NCI-H2171 (cell line): Measurements from ENCODE around the gene ZDHHC6.
"Not testable (repeated sequence)": the region's sequence is repeated elsewhere in the genome, so short reads cannot be mapped to it uniquely, and the experiment has no call there.

Source experiments
- DNase-seq: peaks from one replicate; lab custom pipeline; 2025; lab: John Stamatoyannopoulos, UW

Gene ZDHHC6

GRCh38 chr10:112390125-112390703 is 56.5 kb downstream of the ZDHHC6 start:
- DNase-seq, result no peak

GRCh38 chr10:112389271-112389822 is 57.4 kb downstream of the ZDHHC6 start:
- no peak for DNase-seq

GRCh38 chr10:112388548-112388947 is 58.2 kb downstream of the ZDHHC6 start:
- DNase-seq, result no peak

- not testable (repeated sequence) for DNase-seq
Measured at GRCh38 chr10:112388056-112388455, 58.7 kb downstream of the ZDHHC6 start.

- no peak for DNase-seq
Measured at GRCh38 chr10:112385201-112385600, 61.5 kb downstream of the ZDHHC6 start.

- no peak for DNase-seq
Measured at GRCh38 chr10:112384141-112384540, 62.6 kb downstream of the ZDHHC6 start.

GRCh38 chr10:112383325-112383724 is 63.4 kb downstream of the ZDHHC6 start:
- DNase-seq, result no peak

- no peak for DNase-seq
Measured at GRCh38 chr10:112382515-112383235, 64.0 kb downstream of the ZDHHC6 start.
